GM19452 (cell line): Measurements from ENCODE around the gene UNC5C.
A peak's percentile ranks its signal among the peaks of the same experiment; 100 is the strongest.
"Not testable (repeated sequence)": the region's sequence is repeated elsewhere in the genome, so short reads cannot be mapped to it uniquely, and the experiment has no call there.

Experiments used
- ATAC-seq: cut with Tn5 transposase; IDR thresholded peaks from one replicate; pipeline ENCODE4 v1.9.1; 2021; ENCODE audit not compliant: unreplicated experiment

Gene UNC5C

DNA sequence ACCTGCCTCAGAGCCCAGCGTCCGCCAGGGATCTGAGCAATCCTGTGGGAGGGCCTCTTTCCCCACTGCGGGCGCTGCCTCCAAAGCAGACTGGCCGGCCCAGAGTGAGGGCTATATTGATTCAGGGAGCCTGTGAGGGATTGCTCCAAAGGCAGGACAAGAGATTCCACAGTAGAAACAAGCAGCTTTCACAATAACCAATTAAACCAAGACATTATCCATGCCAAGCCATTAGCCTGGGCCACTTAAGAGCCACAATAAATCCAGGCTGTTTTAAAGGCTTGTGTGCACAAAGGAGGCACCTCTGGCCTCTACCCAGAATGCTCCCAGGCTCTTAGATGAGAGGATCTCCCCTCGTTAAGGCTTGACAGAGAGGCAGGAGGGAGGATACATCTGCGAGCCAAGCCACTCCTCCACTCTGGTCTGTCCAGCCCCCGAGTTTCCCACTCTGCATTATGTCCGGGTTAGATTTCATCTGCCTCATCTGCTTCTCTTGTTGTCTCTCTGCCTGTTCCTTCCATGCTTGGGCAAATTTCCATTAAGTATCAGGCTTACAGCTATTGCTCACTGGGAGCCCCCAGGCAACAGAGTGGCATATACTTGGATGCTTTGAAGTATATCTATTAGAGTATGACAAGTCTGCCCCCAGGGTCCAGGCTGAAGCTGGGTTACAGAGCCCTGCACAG is 357.9 kb downstream of the UNC5C start:
- no peak for ATAC-seq

DNA sequence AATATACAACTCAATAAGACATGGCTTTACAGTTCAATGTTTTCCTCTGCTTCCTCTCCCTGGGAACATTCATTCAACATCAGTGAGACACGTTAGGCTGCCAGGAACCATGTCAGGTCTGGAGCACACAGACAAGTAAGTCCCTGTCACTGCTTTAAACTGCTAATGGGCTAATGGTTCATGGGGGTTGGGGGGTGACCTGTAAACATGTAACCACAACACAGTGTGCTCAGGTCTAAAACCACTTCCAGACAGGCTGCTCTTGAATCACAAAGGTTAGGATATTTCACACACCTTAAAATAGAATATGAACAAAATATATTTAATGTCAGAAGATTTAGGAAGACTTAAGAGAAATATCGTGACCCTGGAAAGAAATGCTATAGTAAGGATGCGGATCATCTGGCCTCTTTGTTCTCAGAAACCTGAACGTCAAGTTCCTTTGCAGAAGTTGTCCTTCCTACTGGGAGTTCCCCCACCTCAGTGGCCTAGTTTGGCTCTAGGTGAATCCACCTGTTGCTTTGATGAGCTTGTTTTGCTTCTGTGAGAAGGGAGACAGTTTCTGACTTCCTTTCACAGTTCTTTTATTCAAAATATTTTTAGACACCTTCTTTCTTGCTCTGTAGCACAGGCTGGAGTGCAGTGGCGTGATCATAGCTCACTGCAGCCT is 359.9 kb downstream of the UNC5C start:
- ATAC-seq: no peak

- ATAC-seq: no peak
Measured at GRCh38 chr4:95186666-95187065, 362.1 kb downstream of the UNC5C start.

DNA sequence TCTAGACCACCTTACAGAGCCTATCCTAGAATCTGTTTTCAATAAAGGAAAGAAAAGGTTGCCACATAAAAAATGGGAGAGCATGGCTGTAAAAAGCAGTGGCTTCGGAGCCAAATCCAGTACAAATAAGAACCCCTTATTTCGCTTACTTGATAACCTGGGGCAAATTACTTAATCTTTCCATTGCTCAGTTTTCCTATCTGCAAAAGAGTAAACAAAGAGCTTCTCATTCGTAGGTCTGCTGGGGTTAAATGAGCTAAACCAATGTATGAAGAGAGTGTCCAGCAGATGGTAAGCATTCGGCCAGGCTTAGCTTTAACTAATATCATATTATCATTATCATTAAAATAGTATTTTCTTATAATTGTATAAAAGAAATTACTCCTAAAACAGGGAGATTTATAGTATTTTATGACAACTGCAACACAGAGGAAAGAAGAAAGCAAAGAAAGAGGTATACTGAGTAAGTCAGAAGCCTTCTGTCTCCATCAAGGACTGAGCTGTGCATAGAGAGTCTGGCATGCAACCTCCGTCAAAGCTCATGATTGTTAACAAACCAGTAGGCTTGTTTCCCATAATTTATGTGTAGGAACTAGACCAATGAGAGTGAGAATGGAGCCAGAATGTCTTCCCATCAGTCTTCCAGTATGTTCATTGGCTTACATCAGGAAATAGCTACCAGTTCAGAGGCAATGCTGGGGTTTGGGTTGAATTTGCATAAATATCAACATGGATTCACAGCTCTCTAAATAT is 364.9 kb downstream of the UNC5C start:
- ATAC-seq: no peak

DNA sequence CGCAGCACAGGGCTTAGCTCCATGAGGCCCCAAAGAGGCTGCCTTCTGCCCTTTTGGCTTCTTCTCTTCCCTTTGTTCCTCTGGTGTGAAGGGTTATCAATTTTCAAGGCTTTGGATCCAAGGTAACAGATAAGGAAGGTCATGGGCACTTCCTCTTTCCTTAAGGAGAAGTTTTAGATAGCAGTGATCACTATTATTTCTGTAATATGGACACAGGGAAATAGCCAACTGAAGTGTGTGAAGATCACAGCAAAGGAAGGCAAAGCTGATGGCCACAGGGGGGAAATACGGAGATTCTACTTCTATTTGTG is 366.8 kb downstream of the UNC5C start:
- ATAC-seq: no peak

GRCh38 chr4:95181243-95181995 is 367.4 kb downstream of the UNC5C start:
- ATAC-seq: no peak

DNA sequence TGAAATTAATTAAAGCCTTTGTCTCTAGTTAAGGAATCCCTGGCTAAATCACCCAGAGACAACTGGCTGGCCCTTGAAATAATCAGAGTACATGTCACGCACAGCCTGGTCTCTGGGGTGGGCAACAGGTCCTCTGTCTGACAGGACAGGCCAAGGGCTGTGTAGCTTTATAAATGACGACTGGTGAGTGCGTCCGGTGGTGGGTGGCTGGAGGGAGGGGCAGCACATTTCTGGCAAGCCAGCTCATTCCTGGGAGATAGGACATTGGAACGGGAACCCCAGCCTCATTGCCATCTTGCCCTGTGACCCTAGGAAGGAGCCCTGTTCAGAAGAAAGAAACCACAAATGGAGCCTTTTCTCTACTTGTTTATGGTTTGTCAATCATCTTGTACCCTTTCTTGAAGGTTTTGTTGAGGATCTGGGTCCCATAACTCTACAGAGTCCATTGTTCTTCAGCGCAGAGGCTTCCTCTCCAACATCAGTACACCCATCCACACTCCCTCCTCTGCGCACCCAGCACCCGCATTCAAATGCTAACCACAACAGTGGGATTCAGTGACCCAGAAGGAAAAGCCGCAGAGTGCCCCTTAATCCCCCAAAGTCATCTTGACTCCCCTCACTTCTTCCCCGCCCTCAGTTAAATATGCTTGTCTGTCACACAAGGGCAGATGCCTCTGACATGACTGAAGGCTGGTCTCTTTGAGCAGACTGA is 368.1 kb downstream of the UNC5C start:
- no peak for ATAC-seq

DNA sequence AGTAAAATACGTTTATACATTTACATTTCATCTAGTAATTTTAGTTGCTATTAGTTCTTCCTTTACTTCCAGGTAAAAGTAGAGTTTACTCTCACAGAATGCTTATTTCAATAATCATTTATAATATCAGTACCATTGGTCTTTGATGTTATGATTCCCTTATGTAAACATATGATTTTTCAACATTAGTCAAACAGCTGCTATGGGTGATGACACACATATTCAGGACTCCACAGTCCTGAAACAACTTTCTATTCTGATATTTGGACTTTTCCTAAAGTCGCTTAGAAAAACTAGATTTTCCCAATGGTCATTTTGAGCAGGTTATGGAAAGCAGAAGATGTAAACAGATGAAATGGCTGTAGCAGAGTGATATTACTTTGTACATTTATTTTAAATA is 369.8 kb downstream of the UNC5C start:
- no peak for ATAC-seq

DNA sequence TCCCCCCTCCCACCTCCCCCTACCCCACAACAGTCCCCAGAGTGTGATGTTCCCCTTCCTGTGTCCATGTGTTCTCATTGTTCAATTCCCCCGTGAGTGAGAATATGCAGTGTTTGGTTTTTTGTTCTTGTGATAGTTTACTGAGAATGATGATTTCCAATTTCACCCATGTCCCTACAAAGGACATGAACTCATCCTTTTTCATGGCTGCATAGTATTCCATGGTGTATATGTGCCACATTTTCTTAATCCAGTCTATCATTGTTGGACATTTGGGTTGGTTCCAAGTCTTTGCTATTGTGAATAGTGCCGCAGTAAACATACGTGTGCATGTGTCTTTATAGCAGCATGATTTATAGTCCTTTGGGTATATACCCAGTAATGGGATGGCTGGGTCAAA is 377.4 kb downstream of the UNC5C start:
- not testable (repeated sequence) for ATAC-seq

GRCh38 chr4:95170176-95170575 is 378.6 kb downstream of the UNC5C start:
- ATAC-seq: no peak

DNA sequence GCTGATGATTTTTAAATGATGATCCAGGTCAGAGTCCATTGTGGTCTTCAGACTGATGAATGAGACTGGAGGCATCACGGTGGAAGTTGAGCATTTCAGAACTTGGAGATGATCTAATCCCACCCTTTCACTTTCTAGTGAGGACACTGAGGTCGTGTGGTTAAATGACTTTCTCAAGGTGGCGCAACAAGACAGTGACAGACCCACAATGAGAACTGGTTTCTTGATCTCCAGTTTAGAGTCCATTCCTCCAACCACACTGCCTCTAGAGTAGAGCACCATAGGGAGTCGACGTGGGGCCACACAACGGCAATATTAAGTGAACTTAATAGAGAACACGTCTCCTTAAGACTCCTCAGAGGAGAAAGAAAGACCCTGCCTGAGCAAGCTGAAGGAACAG is 381.0 kb downstream of the UNC5C start:
- no peak for ATAC-seq

GRCh38 chr4:95165926-95166524 is 382.7 kb downstream of the UNC5C start:
- ATAC-seq: peak; percentile 86

GRCh38 chr4:95162867-95163266 is 385.9 kb downstream of the UNC5C start:
- no peak for ATAC-seq

DNA sequence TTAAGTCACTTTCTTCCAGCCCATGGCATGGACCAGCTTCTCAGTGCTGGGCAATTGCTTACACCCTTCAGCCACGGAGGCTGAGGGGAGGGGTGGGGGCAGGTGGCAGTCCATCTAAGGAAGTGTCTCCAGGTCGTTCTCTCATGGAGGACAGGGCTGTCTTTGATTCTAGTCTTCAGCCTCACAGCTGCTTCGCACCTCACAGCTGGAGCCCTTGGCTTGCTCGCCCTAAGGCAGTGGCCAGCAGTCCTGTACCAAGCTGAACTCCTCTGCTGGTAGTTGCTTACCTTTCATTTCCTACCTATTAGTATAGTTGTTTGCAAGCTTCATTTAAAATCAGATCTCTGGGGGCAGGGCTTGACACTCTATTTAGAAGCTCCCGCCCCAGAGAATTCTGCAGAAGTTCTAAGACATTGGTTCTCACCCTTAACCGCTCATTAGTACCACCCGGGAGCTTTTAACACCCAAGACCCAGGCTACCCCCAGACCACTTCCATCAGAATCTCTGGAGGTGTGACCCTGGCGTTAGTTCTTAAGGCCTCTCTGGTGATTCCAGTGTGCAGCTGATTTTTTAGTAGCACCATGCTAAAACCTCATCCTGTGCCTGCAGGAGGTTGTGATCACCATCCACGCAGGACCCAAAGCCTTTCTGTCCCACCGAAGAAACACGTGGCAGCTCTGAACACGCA is 386.8 kb downstream of the UNC5C start:
- ATAC-seq: no peak

DNA sequence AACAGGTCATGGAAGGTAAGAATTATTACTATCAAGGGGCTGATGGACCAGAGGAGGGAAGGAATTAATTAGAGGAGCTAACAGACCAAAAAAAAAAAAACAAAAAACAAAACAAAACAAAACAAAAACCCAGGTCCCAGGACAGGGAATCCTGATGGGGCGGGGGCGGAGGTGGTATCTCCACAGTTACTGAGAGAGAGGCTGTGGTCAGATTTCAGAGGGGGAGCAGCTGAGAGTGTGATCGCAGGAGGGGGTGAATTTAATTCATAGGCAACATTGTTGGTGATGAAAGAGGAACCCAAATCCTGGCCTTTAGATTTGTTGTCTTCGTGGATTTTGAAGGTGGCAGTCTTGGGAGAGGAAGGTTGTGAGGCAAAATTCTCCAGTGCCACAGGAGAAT is 389.4 kb downstream of the UNC5C start:
- no peak for ATAC-seq

- no peak for ATAC-seq
Measured at GRCh38 chr4:95158626-95159025, 390.1 kb downstream of the UNC5C start.

GRCh38 chr4:95158045-95158444 is 390.7 kb downstream of the UNC5C start:
- no peak for ATAC-seq

DNA sequence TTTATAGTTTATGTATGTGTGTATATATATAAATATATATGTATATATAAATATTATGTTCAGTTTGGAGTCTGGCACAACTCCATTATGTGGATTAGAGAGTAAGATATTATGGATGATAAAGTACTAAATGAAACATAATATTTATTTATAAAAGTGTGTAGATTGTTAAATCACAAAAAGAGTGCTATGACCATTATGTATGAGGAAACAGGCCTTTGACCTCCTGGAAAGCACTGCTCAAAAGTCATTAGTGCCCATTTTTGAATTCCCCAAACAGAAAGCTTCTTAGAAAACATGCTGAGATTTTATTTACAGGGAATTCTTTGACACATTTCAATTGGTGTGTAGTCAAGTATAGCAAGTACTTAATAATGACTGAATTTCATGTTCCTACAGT is 391.2 kb downstream of the UNC5C start:
- no peak for ATAC-seq

DNA sequence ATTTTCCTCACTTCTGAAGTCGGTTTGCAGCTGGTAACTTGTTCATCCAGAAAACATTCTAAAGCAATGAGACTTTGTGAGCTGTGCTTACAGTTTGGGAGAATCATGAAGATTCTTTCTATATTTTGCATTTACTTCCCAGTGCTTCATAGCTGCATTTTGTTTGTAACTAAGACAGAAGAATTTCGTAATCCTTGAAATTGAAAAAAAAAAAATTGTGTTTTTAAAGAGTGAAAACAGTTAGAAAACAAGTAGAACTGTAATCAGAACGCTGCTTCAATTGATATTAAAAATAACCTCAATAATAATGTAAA is 392.4 kb downstream of the UNC5C start:
- no peak for ATAC-seq

- ATAC-seq: peak; percentile 78
Measured at GRCh38 chr4:95155759-95156451, 392.9 kb downstream of the UNC5C start.
